Sciatic nerve (tissue), 2 donors: ENCODE data around the gene FALEC. TPM values are rescaled to one million over a fixed set of nuclear protein-coding genes. Genes with fewer than 3 reads are reported as not detected.

Experiments used
- ATAC-seq: fragments of 200-7000 bp; cut with Tn5 transposase; one replicate; pipeline ENCODE4 v1.9.1; 2020; ENCODE audit warnings: mild to moderate bottlenecking, moderate library complexity
- DNase-seq: peaks from one replicate; pipeline ENCODE4 v3.0.0-alpha.2; 2020; ENCODE audit warnings: low spot score
- intact Hi-C: fragments of 100-400 bp; cut with DNase I; formaldehyde crosslinking; loops from one replicate; pipeline ENCODE4 v1.14.2; 2022
- total RNA-seq: library from RNA; stranded (reverse); fragmentation: NEBNext Ultra II Directional; extraction: Animal tissue kit (Norgen Biotek cat#: 25700); gene quantifications from one replicate; pipeline ENCODE4 v1.2.1, GENCODE V29; 2021
- donor health status: DM: no; HTN: no; CAD: no.
- donor health status: DM: no; HTN: no; CAD: no.

Gene FALEC
- total RNA-seq, 1 donor from 2014 or later: not detected

DNA sequence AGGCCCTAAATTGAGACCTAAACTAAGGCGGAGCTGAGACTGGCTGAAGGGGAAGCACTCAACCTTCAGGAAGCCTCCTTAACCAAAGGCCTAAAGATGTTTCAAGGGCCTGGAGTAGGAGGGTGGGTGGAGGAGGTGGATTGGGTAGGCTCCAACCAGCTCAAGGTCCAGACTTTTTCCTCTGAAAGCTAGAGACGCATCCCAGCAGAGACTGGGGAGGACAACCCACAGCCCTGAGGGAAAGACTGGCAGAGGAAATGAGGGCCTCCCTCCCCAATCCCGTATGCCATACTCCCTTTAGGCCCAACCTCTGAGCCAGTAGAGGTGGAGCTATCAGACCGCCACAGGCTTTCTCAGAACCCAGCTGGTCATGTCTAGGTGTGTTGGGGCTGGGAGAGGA, 6.6 kb upstream of the FALEC start:
- intact Hi-C loops: no loop called here
- DNase-seq: no peak
- no peak for ATAC-seq

DNA sequence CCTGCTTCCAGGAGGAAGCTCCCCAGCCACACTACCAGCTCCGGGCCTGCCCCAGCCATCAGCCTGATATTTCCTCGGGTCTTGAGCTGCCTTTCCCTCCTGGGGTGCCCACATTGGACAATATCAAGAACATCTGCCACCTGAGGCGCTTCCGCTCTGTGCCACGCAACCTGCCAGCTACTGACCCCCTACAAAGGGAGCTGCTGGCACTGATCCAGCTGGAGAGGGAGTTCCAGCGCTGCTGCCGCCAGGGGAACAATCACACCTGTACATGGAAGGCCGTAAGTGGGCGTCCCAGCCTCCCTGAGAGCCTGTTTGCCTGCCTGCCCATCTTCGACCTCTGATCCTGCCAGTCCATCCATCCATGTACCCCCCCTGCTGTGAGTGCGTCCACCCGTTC, 4.0 kb upstream of the FALEC start:
- intact Hi-C loops: no loop called here
- DNase-seq (no peak), ATAC-seq (no peak)

DNA sequence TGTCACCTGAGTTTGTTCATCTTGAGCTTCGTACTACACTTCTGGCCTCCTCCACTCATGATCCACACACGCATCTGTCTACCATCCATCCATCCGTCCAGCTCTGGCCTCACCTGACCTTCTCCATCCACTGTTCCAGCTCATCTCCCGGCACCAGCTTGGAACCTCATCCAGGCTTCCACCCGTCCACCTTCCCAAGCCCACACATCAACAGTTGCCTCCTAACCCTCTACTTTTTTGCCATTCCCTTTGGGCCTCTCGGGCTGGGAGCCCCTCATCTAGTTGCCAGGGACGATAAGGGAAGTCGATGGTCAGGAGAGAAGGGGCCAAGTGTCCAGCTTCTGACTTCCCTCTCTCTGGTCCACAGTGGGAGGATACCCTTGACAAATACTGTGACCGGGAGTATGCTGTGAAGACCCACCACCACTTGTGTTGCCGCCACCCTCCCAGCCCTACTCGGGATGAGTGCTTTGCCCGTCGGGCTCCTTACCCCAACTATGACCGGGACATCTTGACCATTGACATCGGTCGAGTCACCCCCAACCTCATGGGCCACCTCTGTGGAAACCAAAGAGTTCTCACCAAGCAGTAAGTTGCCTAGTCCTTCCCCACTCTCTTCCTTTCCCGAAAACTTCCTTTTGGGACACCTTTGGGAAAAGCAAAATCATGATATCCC, 3.4 kb upstream of the FALEC start:
- DNase-seq (no peak), ATAC-seq (no peak)
- intact Hi-C loops: no loop called here

DNA sequence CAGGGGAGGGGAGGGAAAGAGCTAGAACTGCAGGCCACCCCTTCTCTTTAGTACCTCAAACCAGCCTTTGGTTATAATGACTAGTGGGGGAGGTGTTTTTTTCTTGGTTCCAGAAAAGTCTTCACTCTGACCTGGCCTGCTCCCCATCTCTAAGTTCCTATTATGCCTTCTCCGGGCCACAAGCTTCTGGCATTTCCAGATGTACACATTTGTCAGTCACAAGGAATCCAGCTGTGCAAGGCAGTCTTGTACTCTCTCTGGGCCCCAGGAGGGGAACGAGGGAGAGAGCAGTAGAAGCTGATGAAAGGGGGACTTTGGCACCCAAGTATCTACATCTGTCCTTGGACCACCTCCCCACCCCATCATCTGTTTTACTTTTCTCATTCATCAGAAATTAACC, 2.7 kb upstream of the FALEC start:
- DNase-seq (no peak), ATAC-seq (no peak)
- intact Hi-C loops: no loop called here

DNA sequence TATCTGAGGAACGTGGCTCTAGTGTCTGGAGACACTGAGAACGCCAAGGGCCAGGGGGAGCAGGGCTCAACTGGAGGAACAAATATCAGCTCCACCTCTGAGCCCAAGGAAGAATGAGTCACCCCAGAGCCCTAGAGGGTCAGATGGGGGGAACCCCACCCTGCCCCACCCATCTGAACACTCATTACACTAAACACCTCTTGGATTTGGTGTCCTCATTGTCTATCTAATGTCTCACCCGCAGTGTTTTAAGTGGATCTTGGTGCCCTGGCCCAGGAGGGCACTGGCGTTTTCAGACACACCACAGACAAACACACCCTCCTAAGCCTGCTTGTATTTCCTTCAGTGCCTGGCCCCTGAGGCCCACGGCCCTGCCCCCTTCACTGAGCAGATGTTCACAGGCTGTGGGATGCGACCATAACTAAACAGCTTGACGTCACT, 2.2 kb upstream of the FALEC start:
- ATAC-seq (no peak), DNase-seq (no peak)
- intact Hi-C loops: no loop called here

DNA sequence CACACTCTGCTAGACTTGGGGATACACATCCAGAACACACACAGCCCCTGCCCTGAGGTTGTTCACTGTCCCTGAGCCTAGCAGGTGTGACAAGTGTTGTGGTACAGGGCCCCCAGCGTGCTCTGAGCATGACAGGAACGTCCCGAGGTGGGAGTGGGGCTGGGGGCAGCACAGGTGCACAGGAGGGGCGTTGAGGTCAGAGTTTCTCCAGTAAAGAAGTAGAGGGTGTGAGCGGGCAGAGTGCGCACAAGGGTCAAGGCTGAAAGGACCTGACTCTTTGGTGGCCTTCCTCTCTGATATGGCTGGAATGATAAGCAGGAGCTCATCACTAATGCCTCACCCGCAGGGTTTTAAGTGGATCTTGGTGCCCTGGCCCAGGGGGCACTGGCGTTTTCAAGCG, 1.3 kb upstream of the FALEC start:
- intact Hi-C loops: no loop called here
- no peak for ATAC-seq

DNA sequence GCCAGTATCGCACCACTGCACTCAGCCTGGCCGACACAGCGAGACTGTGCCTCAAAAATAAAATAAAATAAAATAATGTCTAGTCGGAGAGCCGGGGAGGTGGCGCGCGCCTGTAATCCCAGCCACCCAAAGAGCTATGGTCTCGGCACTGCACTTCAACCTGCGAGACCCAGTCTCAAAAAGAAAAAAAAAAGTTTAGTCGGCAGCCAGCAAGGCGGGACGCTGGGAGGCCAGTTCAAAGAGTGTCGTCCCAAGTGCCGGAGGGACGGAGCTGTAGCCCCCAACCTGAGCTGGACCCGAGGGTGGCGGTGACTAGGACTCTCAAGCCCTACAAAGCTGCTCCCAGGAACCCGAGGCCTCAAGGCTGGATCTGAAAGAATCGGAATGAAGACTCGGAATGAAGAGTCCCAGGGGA, 632 bp upstream of the FALEC start:
- intact Hi-C loops: no loop called here
- ATAC-seq (peak; percentile 1), DNase-seq (no peak)

More for the DNA sequence above, 1.3 kb upstream of the FALEC start:
- no peak for DNase-seq

DNA sequence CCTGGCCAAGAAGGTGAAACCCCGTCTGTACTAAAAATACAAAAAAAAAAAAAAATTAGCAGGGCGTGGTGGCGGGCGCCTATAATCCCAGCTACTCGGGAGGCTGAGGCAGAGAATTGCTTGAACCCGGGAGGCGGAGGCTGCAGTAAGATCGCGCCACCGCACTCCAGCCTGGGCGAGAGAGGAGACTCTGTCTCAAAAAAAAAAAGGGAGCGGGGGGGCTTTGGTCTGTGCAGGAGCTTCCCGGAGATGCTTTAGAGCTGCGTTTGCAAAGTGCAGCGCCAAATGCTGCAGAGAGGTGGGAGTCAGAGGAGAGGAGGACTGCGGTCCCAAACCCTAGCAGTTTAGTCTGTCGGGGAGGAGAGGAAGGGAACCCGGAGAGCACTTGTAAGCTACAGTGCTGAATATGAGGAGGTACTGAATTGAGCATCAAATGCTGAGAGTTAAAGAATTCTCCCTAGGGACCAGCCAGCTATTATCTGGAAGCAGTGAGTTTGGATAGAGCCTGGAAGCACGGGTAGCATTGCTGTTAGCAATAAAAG, 569 bp downstream of the FALEC start:
- intact Hi-C loops: no loop called here
- no peak for DNase-seq
- ATAC-seq: peak; percentile 38

DNA sequence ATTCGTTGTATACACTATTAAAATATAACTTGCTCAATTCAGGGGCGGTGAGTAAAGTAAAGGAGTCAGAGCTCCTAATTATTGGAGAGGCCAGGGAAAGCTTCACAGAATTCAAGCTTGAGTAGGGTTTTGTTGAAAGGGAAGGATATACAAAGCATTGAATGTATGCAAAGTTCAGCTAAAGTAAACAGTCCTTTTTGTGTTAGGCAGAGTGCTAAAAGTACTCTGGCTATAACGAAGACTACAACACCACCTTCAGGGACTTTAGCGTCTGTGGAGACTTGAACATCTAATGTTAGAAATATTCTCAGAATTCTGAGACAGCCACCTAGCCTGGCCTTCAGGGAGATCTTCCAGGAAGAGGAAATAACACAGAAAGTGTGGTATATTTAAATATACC, 1.1 kb downstream of the FALEC start:
- intact Hi-C loops: no loop called here
- no peak for ATAC-seq
- no peak for DNase-seq

DNA sequence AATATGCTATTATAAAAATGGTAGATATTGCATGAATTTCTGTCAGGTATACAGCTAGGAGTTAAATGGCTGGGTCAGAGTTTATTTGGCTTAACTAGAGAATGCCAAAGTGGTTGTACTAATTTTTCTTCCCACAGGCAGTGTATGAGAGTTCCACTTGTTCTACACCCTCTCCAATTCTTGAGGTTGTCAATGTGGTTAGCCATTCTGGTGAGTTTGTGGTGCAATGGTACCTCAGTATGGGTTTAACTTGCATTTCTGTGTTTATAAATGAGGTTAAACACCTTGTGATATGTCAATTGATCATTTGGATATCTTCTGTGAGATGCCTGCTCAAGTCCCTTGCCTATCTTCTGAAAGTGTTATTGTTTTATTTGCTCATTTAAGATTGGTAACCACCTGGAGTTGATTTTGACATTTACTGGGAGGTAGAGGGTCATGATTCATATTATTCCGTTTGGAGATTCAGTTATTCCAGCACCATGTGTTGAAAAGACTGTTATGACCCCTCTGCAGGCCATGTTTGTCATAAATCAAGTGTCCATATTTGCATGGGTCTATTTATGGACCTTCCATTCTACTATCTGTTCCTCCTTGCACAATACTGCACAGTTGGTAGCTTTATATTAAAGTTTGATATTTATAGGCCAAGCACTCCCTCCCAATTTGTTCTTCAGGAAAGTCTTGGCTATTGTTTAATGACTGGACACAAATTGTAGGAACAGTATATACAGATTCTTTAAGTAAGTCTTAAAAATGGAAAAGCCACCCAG, 5.8 kb downstream of the FALEC start:
- ATAC-seq (no peak), DNase-seq (no peak)
- intact Hi-C loops: no loop called here

DNA sequence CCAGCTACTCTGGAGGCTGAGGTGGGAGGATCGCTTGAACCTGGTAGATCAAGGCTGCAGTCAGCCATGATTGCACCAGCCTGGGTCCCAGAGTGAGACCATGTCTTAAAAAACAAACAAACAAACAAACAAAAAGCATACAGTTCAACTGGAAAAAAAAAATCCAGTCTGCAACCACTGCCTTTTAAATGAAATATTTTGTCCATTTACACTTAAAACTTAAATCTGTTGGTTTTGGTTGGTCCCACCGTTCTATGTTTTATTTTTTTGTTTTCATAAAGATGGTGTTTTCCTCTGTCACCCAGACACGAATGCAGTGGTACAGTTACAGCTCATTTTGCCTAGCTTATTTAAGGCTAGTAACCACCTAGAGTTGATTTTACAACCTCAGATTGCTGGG, 9.8 kb downstream of the FALEC start:
- no peak for DNase-seq
- intact Hi-C loops: no loop called here
- ATAC-seq: no peak

DNA sequence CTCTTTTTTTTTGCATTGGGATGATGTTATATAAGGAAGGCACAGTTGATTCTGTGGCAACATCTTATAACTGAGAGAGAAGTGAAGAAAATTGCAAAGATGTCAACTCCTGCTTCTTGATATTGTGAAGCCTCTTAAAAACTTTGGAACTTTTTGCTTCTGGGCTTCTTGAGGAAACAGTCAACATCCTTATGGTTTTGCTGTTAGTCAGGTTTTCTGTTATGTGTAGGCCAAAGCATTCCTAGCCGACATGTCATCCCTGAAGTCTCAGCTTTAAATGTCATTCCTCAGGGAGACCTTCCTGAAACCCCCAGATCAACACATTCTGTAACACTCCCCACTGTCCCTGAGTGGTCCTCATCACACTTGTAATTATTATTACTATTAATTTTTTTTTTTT, 12.6 kb downstream of the FALEC start:
- no peak for ATAC-seq
- intact Hi-C loops: no loop called here
- no peak for DNase-seq

DNA sequence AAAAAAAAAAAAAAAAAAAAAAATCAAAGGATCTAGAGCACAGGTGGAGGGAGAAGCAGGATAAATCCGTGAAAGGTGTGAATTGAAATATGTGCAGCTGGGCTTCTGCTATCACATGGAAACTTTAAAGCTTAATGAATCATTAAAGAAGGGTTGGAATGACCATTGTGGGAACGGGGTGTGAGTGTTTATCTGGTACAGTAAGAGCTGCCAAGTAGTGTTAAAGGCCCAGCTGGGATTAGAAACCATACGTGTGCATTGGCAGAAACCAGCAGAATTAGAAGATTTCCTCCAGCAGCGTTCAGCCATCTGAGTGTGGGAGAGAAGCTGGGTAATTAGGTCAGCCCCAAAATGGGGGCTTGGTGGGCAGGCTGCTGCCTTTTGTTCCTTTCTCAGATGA, 13.5 kb downstream of the FALEC start:
- intact Hi-C loops: no loop called here
- DNase-seq (no peak), ATAC-seq (peak; percentile 6)

DNA sequence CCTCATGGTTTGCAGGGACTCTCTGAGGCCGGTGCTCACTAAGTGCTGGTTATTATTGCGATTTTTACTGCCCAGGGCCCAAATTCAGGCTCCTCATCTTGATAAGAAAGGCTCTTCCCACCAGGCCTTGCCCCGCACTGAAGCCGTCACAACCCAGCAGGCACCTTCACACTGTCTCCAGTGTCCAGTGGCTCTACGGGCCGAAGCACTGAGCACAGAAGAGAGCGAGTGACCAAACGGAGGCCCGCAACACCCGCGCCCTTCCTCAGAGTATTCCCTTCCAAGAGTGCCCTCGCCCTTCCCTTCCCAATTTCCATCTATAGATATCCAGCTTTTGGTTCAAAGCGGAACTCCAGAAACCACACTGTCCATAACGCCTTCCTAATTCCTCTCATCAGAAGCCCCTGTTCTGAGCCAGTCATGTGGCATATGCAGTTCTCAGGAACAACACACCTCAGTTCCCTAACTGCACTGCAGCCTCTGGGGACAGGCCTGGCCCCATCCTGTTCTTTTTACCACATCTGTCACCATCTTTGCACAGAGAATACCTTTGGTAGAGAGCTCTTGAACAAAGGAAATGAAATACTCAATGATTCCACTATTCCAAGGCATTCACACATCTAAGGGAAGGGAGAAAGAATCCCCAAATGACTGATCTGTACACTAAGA, 15.1 kb downstream of the FALEC start:
- intact Hi-C loops: loop anchor here (2.0 kb wide), 1 partner anchor 46 kb away; no protein-coding TSS in a partner anchor
- ATAC-seq (no peak), DNase-seq (no peak)

DNA sequence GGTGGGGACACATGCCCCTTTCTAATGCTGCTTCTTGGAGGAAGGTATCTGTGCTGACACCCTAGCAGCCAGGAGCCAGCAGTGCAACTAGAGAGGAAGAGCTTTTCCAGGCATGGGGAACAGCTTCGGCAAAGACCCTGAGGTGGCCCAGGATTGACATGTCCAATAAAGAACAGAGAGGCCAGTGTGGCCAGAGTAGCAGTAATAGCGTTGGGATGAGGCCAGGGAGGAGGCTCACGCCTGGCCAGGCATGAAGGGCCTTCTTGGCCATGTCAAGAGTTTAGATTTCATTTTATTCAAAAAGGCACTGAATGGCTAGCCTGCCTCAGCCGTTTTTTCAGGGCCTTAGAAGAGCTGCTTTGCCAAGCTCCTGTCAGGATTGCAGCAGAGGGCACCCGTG, 17.3 kb downstream of the FALEC start:
- DNase-seq (no peak), ATAC-seq (peak; percentile 13)
- intact Hi-C loops: no loop called here

DNA sequence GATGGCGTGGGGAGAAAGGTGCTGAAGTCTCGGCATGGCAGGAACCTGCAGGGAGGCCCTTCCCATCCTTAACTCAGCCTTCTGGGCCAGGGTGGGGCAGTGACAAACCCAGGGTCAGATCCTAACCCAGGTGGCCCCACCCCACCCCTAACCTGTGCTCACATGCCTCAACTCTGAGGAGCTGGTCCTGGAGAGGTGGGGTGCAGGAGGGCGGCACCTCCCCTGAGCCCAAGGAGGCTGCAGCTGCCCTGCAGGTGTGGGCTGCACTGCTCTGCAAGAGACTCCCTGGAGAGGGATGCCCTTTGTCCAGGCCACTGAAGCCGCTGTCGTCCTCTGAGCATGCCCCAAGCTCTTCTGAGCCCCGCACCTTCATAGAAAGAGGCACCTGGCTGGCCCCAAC, 18.4 kb downstream of the FALEC start:
- ATAC-seq: no peak

DNA sequence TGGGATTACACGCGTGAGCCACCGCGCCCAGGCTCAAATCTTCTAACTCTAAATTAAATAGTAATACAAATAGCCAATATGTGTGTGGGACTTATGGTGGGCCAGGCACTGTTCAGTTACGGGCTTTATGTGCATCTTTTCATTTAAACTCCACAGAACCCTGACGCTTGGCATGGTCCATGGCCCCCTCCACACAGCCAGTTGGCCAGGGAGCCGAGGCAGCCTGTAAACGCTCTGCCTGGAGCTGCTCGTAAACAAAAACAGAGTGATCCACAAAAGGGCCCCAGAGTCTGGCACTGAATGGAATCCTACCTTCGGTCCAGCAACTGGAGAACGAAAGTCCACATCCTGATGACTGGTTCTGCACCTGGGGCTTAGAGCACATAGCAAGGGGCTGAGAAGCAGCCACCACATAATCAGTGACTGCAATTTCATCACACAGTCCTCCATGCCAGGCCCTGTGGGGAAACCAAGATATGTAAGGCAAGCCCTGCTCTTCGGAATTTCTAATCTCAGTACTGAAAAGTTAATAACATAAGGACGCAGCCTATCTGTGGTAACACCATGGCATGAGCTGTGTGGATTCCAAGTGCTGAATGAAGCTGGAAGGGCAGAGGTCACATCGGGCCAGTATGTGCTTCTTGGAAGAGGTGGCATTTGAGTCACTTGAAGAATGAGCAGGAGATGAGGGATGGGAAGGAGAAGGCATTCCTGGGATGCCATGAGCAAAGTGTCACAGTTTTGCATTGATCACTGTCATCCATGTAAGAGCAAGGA, 20.1 kb downstream of the FALEC start:
- no peak for DNase-seq
- intact Hi-C loops: no loop called here
- ATAC-seq: no peak

More for the DNA sequence above, 18.4 kb downstream of the FALEC start:
- no peak for DNase-seq
- intact Hi-C loops: no loop called here

DNA sequence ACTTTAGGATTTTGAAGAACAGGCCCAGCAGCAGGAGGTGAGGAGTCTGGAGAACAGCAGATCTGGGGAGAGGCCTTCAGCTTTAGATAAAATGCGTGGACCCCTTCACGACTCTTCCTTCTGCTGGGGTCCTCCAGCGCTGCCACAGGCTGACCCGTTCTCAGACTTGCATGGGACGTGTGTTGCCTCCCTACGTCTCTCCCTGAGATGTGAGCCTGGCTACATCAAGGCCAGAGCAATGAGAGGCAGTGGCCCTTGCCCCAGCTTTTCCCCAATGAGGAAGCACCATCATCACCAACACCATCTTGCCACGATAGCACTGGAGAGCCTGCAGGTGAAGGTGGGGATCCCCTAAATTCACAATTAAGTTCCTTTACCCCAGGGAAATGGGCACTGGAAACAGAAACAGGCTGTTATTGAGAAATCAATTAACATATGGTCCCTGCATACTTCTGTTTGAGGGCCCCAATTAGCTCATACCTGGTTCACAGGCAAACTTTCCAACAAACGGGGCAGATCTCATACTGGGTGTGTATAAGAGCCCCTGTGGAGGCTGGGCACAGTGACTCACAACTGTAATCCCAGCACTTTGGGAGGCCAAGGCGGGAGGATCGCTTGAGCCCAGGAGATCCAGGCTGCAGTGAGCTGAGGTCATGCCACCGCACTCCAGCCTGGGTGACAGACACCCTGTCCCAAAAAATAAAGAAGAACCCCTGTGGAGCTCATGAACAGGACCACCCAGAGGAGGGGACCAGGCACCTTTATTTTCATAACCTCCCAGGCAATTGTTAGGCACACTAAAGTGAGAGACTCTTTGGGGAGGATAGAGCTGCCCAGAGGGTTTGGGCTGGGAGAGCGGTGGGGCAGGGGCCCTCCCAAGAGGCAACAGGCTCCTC, 21.5 kb downstream of the FALEC start:
- ATAC-seq (no peak), DNase-seq (no peak)
- intact Hi-C loops: no loop called here
